Astrocyte of the spinal cord (primary cell): ENCODE data around the gene FTCDNL1.

Source experiments
- DNase-seq: peaks from one replicate; pipeline ENCODE4 v3.0.0; 2011; ENCODE audit warnings: low read depth, low spot score
- H3K4me3 ChIP-seq: 2 replicates; pipeline ENCODE4 v1.5.1; 2011; ENCODE audit warnings: low read depth, mild to moderate bottlenecking, low read length, moderate library complexity
- in situ Hi-C: cut with HindIII; loops from 2 replicates; pipeline ENCODE4 v1.10.0; 2017; ENCODE audit warnings: low sequenced_read_pairs
- TF ChIP-seq, protein P1 (sequence below): IDR thresholded peaks from 2 replicates; pipeline ENCODE4 v1.5.1; 2012; ENCODE audit warnings: low read depth, mild to moderate bottlenecking, low read length, inconsistent platforms

Gene FTCDNL1

DNA sequence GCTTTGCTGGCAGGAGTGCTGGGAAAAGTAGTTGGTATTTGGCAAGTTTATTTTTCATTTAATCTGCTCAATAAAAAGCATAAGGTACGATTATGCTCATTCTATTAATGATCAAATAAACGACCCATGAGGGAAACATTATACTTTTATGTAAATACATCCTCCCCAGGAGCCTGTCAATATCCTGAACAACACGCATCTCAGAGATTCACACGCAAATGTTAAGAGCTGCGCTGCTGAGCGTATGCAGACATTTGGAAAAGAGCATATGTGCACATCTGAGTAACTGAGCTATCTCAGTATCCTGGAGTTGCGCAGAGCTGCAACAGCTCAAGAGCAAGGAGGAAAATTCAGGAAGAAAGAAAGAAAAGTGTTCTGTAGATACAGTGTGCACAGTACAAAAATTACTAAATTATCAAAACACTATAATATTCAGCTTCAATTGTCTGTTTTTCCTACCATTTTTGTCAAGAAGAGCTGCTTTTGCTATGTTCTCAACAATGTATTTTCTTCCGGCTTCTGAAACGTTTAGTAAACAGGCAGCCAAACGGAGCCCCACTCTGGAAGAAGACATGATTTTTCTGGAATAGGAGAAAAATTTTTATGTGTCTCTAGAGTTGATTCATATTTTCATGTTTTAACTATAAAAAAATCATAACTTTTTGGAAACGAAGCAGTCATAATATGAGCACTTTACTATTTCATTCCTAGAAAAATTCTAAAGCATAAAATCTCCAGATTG is 2.4 kb downstream of the FTCDNL1 start:
- DNase-seq: no peak
- no peak overlapping the region for H3K4me3 ChIP-seq
- in situ Hi-C loops: no loop called here
- TF ChIP-seq, protein P1, sequence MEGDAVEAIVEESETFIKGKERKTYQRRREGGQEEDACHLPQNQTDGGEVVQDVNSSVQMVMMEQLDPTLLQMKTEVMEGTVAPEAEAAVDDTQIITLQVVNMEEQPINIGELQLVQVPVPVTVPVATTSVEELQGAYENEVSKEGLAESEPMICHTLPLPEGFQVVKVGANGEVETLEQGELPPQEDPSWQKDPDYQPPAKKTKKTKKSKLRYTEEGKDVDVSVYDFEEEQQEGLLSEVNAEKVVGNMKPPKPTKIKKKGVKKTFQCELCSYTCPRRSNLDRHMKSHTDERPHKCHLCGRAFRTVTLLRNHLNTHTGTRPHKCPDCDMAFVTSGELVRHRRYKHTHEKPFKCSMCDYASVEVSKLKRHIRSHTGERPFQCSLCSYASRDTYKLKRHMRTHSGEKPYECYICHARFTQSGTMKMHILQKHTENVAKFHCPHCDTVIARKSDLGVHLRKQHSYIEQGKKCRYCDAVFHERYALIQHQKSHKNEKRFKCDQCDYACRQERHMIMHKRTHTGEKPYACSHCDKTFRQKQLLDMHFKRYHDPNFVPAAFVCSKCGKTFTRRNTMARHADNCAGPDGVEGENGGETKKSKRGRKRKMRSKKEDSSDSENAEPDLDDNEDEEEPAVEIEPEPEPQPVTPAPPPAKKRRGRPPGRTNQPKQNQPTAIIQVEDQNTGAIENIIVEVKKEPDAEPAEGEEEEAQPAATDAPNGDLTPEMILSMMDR: no peak

DNA sequence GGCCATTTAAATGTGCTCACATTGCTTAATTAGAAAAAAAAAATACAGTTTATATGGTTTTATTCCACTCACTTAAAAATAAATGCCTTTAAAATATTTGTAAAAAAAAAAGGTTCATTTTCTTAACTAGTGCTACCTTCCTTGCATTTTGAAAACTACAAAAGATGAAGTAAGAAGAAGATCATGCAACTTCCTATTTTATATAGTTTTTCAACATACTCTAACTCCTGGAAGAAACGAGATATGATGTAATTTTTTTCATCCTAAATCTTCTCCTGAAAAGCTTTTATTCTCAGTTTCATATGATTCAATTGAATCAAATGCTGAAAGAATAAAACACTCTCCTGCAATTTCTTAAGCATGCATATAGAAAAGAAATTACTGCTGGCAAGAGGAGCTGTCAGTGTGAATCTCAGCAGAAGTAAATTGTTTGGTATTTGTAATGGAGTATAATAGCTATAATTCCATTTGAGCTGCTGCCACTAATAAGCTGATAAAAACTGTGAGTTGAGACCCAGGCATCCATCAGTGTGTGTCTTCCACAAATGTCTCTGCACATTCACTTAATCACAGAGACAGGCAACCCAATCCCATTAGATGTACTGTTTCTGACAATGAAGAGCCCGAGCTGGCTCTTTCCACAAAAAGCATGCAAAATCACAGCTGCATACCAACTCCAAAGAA is 3.7 kb downstream of the FTCDNL1 start:
- TF ChIP-seq, protein P1: no peak
- no peak for DNase-seq
- H3K4me3 ChIP-seq: no peak overlapping the region
- in situ Hi-C loops: no loop called here

DNA sequence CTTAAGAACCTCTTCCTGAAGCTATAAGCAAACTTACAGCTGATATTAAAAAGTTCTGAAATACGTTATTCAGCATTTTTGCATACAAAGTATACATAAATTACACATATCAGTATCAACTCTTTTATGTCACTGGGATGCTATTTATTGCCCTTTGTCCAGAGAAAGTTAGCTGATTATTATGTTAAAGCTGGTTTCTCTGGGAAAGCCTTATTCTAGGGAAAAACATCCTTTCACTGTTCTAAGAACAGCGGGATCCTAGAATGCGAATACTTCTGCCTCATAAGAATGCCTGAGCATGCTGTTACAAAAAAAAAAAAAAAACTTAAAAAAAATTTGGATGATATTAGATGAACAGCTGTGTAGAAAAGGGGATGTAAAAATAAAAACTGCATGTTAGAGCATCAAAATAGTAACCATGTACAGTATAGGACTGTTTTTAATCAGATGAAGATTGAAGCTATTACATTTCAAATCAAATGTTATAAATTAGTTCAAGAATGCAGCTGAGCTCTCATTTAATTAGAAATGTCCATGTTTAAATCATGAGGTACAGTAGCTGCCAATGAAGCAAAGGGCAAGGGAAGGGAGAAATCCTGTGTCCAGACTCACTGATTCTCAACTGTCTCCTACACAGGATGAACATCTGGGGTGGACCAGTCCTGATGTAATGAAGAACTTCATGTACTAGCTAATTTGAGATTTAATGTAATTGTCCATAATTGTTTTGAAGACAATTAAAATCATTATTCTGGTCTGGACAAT is 8.2 kb downstream of the FTCDNL1 start:
- H3K4me3 ChIP-seq: no peak overlapping the region
- TF ChIP-seq, protein P1: no peak
- in situ Hi-C loops: no loop called here
- no peak for DNase-seq

DNA sequence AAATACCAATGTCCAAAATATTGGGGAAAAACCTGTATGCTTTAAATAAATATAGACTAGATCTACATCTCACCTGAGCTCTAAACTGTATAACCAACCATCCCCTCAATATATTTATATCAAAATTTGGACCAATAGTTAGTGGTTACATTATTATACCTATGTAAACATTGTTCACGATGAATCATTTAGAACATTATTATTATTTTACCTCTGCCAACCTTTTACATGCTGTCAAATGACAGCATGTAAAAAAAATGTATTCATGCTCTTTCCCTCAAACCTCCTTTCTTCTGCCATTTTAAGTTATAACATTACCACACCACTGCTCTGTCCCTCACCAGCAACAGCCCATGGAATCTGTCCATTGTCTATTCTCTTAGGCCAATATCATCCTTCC is 9.6 kb downstream of the FTCDNL1 start:
- in situ Hi-C loops: no loop called here
- DNase-seq: no peak
- no peak overlapping the region for H3K4me3 ChIP-seq
- TF ChIP-seq, protein P1: no peak

DNA sequence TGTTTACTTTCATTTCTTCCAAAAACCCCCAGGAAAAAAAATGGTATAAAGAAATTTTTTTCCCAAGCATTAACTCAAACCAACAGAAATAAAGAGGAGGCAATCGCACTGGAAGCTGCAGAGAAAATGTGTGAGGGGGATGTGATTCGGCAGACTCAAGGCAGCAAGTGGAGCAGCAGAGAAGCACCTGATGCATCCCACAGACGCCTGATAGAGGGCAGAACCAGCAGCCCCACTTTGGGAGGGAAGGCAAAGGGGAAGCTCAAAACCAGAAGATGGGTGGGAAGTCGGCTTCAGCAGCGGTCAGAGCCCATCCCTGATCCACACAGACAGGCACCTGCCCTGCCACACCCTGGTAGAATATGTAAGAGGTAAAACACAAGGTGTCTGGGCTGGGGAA is 12.6 kb downstream of the FTCDNL1 start:
- TF ChIP-seq, protein P1: no peak
- no peak overlapping the region for H3K4me3 ChIP-seq
- no peak for DNase-seq
- in situ Hi-C loops: no loop called here

DNA sequence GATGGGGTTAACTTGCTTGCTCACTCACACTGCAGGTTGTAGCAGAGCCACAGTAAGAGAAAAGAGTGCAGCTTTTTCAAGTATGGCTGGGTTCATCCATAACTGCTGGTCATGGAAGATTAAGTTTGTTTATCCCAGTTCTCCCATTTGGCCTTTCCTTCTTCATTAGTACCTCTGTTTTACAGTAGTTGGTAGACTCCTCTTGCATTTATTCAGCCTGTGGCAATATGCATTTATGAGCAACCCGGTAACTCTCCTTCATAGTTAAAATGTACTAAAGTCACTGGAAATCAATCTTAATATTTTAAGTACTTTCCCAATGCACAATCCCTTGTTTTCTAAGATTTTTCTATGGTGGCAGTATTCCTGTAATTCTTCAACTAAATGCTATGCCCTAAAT is 14.0 kb downstream of the FTCDNL1 start:
- no peak for DNase-seq
- TF ChIP-seq, protein P1: no peak
- in situ Hi-C loops: no loop called here
- H3K4me3 ChIP-seq: no peak overlapping the region
